GM21390 (cell line): ENCODE data around the gene ZNF710.

Experiments used
- ATAC-seq: cut with Tn5 transposase; IDR thresholded peaks from one replicate; pipeline ENCODE4 v1.9.1; 2021; ENCODE audit not compliant: unreplicated experiment

ZNF710 gene

DNA sequence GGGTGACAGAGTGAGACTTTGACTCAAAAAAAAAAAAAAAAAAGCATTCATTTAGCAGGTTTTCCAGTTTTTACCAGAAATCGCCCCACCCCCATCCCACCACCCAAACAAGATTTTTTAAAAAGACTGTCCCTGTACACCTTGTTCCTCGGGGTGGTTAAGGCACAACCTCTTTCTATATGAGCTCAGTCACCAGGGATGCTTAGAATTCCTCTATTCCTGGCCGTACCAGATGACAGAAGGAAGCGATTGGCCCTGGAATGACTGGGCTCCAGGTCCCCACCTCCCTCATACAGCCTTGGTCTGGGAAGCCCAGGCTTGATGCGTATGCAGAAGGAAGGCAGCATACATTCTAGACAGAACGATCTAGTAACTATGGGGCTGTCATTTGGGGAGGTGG is 75.6 kb downstream of the ZNF710 start:
- ATAC-seq, result no peak

DNA sequence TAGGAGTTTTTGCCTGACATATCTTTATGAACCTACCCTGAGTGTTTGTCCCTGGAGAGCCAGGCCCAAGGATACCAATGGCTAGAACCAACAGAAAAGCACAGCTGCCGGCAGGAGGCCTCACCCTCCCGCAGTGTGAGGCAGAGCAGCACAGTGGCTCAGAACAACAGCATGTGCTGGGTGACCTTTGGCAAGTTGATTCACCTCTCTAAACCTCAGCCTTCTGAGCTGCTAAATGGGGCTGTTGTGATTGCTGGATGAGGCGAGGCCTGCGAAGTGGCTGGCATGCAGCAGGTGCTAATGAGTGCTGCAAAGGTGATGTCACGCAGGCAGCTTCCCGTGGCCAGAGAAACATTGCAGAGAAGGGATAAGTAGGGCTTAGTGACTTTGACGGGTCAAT is 77.8 kb downstream of the ZNF710 start:
- no peak for ATAC-seq

DNA sequence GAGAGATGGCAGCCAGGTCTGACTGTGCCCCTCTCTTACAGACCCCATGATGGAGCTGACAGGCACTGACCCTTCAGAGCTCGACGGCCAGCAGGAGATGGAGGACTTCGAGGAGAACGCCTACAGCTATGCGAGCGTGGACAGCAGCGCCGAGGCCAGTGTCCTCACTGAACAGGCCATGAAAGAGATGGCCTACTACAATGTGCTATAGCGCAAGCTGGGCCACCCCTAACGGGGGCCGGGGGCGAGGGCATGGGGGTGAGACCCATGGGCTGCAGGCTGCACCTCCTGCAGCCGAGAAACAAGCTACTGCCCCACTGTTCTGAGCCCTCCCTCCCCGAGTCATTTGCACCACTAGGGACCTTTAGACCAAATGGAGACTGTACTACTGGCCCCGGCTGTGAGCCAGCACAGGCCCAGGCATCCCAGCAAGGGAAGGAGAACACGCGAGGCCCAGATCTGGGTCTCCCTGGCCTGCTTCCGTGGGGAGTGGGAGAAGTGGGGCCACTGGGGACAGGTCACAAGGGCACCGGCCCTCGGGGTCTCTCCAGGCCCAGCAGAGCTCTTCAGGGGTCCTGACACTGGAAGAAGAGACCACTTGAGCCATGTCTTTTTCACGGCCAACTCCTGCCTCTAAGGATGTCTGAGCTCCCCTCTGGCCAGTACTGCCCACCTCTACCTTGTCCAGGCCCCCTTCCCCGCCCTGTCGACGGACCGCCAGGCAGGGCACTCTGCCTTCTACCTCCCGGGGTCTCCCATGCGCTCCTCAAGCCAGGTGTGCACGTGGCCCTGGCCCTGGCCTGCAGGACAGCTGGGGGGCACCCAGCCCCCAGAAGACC is 78.7 kb downstream of the ZNF710 start:
- ATAC-seq, result no peak

DNA sequence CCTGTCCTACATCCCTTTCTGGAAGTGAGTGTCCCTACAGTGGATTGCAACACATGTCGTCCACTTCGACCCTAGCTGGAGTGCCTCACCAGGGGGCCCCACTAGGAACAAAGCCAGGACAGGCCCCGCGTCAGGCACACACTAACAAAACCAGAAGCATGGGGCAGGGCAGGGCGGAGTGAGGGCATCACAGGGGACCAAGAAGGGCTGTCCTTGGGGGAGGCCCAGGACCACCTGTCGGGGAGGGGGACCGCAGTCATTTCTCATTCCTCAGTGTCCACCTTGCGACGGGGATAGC is 79.3 kb downstream of the ZNF710 start:
- ATAC-seq, result no peak

DNA sequence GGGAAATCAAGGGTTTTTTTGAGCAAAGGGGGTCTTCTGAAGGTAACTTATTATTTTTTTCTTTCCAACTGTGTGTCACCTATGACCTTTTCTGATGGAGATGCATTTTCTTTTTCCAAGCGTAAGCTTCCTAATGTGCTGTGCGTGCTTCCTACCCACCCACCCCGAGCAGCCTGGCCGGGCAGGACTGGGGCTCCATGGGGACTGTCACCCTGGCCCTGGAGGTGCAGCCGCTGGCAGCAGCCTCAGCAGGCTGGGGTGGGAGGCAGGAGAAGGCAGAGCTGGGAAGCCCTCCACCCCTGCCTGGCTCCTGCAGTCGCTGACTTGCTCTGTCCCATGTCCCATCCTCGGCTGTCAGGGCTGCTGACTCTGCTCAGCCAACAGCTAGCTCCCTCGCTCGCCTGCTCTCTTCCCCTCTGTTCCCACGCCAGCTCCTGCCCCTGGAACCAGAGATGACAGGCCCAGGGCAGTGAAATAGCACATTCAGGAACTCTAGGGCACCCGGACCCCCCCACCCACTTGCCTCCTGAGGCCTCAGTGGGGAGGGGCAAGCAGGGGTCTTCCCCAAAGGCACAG is 79.8 kb downstream of the ZNF710 start:
- no peak for ATAC-seq

DNA sequence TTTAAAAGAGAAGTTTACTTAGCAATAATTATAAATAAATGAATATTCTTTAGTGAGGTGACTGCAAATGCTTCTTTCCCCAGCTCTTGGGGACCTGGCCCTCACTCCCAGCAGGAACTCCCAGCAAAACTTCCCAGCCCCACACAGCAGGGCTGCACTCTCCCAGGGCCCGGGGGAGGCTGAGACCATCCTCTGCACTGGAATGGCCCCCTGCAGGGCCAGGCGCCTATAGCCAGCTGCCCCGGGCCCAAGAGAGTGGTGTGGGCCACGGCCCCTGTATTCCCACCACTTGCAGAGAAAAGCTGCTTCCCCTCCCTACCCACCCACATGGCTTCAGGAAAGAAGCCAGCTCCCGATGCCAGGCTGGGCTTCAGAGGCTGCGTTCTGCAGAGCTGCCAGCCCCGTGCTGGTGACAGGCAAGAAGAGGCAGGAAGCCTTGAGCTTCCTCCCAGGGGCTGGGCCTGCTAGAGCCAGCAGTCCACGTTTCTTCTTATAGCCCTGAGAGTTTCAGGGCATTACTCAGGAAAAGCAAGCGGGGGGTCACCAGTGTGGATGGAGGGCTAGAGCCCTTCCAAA is 81.1 kb downstream of the ZNF710 start:
- ATAC-seq, result no peak

DNA sequence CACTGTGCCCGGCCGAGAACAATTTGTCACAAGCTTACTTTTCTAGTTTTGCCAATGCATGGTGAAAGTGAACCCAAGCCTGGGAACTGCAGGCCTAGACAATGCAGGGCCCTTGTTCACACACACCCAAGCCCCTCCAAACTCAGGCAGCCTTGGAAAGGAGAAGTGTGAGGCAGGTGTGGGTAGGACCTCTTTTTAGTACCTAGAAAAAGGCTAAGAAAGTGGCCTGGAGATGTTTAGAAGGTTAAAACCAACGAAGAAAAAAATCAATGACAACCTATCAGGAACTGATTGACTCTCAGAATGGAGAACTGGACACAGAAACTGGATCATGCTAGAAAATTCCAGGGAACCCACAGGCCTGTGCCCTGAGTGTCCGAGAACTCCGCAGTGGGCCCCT is 82.3 kb downstream of the ZNF710 start:
- ATAC-seq, result no peak

DNA sequence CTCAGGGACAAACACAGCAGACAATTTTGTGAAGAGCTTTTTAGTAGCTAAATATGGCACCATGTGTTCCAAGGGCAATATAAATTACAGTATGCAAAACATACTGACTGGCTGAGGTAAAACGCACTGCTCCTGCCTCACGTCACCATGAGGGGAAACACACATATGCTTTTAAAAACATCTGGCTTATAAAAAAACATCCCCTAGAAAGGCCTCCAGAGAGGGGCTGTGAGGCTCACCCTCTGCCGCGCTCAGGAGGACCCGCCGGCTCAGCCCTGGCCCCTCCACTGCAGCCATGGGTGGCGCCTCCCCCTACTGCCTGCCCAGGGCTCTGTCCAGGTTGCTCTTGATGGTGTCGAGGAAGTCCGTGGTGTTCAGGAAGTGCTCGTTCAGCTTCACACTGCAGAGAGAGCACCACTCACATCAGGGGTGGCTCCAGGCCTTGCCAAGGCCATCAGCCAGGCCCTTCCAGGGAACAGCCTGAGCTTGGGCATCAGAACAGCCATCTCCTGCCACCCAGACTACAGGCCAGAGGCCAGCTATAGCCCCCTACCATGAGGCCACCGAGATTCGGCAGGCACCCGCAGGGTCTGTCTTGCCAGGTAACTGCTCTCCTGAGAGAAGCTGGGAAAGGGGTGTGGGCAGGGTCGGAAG is 83.0 kb downstream of the ZNF710 start:
- no peak for ATAC-seq

DNA sequence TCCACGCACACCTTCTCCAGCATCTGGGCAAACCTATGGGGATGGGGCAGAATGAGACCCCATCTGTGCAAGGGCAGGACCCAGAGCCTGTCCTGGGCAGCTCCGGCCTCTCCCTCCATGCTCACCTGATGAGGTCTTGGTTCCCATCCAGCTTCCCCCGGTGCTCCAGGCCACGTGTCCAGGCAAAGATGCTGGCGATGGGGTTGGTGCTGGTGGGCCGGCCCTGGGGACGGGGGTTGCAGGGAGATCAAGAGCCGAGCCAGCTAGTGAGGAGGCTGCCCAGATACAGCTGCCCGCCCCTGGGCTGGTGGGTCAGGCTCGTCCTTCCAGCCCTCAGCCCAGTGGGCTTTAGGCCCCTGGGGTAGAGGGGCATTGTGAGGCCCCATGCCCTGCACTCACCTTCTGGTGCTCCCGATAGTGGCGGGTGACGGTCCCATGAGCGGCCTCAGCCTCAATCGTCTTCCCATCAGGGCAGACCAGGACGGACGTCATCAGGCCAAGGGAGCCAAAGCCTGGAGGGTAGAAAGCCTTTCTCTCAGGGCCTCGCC is 83.8 kb downstream of the ZNF710 start:
- ATAC-seq, result no peak

DNA sequence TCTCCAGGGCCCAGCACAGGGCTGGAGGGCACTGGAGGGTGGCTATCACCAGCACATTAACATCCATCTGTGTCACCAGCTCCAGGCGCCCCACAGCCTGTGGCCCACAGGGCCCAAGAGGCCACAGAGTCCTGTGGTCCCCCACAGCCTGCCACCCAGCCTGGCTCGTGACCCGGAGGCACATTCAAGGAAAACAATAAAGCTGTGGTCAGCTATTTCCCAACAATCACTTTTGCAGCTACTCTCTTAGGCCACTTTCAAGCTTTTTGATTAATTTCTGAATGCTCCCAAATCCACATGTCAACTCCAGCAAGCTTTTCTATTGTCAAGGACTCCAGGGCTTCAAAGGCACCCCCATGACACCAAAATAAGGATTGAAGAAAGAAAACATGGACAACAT is 84.4 kb downstream of the ZNF710 start:
- no peak for ATAC-seq

DNA sequence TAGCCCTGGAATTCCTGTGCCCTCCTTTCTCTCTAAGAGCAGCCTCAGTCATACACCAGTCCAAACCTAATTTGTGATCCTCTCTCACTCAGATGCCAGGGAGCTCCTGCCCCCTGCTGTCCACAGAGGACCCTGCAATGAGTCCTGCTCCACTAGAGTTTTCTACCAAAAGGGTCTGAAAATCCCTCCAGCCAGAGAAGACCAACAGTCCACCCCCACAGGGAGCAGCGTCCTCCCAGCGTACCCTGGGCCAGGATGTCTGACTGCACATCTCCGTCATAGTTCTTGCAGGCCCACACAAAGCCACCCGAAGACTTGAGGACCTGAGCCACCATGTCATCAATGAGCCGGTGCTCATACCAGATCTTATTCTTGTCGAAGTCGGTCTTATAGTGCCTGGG is 85.7 kb downstream of the ZNF710 start:
- peak; percentile 49 for ATAC-seq

DNA sequence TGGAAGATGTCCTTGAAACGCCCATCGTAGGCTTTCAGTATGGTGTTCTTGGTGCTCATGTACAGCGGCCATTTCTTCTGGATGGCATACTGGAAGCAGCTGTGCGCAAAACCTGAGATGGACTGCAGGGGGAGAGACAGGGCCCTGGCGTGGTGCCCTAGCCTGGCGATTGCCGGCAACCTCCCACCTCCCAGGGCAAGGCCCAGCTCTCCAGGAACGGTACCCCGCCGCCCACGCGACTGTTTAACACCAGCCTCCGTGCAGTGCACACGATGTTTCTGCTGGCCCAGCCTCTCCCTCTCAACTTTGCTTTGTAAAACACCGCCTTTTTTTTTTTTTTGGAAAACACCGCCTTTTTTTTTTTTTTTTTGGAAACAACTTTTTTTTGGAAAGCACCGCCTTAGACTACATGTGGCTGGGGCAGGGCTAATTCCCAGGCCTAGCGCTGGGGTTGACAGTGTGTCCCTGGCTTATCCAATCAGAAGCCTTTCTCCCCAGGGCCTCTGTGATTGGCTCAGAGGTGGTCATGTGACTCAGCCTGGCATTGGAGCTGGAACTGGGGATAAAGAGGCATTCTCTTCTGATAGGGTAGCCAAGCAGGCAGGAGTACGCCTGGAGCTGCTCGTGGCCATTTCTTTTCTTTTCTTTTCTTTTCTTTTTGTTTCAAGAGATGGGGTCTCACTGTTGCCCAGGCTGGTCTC is 86.5 kb downstream of the ZNF710 start:
- ATAC-seq, result no peak

DNA sequence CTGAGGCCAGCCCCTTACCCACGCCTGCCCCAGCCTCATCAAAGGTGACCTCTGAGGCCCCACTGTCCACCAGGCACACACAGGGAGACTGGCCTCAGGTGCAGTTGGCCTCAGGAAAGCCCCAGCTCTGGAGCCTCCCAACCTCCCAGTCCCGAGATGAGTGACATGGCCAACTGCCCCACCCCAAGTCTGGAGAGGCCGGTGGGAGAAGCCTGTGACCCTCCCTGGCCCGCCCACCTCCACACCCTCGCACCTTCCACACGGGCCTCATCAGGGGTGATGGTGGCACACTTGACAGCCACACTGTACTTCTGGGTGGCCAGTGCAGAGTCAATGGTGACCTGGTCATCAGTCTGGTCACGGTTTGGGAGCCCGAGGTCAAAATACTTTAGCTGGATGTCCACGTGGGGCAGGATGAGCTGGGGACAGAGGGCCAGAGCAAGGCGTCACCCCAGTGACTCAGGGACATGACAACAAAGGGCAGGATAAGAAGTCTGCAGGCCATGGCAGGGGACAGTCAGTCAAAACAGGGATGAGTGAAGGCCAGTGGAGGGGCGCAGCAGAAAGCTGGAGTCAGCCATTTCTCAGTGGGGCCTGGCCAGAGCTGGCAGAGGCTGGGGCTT is 89.2 kb downstream of the ZNF710 start:
- ATAC-seq, result no peak

DNA sequence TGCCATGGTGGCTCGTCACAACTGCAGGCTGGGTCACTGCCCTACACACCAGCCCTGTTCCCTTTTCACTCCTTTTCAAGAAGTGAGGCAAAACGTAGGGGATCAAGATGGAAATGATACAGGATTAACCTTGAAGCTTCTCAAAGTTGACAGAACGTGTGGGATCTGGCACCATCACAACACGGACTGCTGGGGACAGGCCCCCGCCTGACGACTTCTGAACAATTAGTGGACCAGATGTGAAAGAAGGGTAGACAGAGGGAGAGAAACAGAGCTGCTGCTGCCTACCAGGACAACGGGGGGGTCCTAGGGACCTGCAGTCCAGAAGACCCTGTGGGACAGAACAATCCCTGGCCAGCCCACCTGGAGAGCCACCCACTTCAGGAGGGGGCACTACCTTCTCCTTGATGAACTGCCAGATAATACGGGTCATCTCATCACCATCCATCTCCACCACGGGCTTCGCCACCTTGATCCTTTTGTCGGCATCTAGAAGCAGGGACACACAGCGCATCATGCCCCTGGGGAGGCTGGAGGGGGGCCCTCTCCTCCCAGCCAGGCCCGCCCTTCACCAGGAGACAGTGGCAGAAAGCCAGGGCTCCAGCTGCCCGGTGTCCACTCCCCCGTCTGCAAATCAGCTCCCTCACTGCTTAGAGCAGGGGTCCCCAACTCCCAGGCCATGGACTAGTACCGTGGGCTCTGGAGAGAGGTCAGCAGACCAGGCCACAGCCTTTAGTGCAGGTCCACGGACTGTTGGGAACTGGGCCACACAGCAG is 90.2 kb downstream of the ZNF710 start:
- ATAC-seq, result no peak

DNA sequence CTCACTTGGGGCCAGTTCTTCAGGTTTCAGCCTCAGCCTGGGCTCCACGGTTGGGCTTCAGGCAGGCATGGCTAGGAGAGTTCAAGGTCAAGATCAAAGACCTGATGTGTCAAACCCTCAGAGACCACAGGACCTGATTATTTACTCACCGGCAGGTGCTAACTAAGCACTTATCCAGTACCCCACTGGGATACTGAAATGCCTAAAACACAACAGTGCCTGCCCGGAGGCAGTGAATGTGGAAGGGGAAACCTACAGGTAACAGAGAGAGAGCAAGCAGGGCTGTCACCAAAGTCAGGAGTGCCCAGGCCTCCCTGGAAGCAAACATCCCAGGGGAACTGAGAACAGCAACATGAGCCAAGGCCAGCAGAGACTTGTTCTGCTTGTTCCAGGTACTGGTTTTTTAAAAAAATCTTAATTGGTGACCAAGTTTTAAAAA is 94.4 kb downstream of the ZNF710 start:
- no peak for ATAC-seq

DNA sequence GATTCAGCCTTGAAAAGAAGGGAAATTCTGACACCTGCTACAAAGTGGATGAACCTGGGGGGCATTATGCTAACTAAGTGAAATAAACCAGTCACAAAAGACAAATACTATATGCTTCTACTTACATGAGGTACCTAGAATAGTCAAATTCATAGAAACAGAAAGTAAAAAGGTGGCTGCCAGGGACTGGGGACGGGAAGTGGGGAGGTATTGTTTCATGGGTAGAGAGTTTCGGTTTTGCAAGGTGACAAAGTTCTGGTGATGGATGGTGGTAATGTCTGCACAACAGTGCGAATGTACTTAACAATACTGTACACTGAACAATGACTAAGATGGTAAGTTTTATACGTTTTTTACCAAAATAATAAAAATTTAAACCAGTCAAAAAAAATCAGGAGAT is 96.4 kb downstream of the ZNF710 start:
- ATAC-seq, result peak; percentile 57

DNA sequence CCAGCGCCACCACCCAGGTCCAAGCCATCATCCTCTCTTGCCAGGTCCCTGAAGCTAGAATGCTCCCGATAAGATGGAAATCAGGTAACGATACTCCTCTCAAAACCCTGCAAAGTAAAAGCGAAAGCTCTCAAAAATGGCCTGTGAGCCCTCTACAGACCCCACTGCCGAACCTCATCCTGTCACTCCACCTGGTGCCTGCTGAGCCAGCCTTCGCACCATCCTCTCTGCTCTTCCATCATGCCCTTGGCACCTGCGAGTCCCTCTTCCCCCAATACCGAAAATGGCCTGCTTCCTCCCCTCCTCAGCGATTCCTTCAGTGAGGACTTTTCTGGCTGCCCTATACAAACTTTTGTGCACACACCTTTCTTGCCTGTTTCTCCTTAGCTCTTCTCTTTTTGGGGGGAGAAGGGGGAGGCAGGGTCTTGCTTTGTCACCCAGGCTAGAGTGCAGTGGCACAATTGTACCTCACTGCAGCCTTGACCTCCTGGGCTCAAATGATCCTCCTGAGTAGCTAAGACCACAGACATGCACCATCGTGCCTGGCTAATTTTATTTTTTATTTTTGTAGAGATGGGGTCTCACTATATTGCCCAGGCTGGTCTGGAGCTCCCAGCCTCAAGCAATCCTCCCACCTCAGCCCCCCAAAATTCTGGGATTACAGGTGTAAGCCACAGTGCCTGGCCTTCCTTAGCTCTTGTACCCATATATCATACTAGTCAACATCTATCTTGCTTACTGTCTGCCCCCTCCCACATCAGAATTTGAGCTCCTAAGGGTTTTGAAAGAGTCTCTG is 98.1 kb downstream of the ZNF710 start:
- ATAC-seq, result no peak

DNA sequence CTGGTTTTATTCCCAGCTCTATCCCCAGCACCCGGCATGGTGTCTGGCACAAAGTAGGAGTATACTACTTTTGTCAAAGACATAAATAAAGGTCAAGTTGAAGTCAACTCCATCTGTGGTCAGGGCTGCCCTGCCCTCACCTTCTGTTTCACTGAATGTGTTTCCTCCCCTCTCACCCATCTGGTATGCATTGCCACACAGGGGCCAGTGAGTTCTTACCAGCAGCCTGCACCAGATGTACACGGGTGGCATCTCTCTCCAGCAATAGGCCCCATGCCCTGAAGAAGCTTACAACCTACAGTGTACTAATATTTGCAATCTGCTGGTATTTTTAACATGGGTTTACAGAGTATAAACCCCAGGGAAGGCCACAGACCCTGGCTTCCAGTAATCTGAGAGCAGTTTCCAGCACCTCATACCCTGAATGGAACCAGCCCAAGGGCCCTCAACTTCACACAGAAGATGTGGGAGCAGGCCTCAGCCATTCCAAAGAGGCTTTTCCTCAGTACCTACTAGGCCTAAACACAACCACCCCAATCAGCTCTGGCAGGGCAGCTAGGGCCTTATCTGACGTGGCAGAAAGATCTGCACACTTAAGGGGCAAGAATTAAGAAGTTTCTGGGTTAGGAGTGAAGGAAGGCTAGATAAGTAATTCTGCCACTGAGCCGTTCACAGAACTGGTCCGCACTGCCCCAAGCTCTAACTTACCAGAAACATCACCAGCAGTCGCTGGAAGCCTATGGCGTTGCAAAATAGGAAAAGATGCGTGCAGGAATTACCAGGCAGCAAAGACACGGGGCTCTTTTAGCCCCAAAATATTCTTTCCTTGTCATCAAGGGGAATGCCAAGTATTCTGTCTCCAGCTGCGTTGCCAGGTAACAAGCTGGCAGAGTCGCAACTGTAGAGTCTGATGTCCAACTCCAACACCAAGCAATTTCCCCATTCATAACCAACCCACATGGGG is 99.0 kb downstream of the ZNF710 start:
- no peak for ATAC-seq
